NCI-H187 (cell line): ENCODE results near the gene TACC2.
"Not testable (repeated sequence)": the region's sequence is repeated elsewhere in the genome, so short reads cannot be mapped to it uniquely, and the experiment has no call there.

Source experiments
- DNase-seq, 2 experiments: peaks; one replicate each; lab custom pipeline; 2025; lab: John Stamatoyannopoulos, UW

Gene TACC2

DNA sequence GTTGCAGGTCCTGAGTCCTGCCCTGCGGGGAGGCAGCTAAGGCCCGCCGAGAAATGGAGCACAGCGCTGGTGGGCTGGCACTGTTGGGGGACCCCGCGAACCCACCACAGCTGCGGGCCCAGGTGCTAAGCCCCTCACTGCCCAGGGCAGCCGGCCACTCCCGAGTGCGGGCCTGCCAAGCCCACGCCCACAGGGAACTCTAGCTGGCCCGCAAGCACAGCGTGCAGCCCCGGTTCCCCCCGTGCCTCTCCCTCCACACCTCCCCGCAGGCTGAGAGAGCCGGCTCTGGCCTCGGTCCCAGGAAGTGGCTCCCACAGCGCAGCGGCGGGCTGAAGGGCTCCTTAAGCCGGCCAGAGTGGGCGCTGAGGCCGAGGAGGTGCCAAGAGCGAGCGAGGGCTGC is 10.5 kb upstream of the TACC2 start:
- DNase-seq, result no peak

- no peak for DNase-seq
Measured at GRCh38 chr10:121981346-121981745, 7.6 kb upstream of the TACC2 start.

GRCh38 chr10:121983852-121984251 is 5.1 kb upstream of the TACC2 start:
- no peak for DNase-seq

- no peak for DNase-seq
Measured at GRCh38 chr10:121984463-121984862, 4.5 kb upstream of the TACC2 start.

- DNase-seq, result no peak
Measured at GRCh38 chr10:121990015-121990677, 1.2 kb downstream of the TACC2 start.

DNA sequence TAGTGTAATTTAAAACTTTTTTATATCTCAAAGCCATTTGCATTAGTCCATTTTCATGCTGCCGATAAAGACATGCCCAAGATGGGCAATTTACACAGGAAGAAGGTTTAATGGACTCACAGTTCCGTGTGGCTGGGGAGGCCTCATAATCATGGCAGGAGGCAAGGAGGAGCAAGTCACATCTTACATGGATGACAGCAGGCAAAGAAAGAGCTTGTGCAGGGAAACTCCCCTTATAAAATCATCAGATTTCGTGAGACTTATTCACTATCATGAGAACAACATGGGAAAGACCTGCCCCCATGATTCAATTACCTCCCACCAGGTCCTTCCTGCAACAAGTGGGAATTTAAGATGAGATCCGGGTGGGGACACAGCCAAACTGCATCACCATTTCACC is 2.8 kb downstream of the TACC2 start:
- not testable (repeated sequence) for DNase-seq

DNA sequence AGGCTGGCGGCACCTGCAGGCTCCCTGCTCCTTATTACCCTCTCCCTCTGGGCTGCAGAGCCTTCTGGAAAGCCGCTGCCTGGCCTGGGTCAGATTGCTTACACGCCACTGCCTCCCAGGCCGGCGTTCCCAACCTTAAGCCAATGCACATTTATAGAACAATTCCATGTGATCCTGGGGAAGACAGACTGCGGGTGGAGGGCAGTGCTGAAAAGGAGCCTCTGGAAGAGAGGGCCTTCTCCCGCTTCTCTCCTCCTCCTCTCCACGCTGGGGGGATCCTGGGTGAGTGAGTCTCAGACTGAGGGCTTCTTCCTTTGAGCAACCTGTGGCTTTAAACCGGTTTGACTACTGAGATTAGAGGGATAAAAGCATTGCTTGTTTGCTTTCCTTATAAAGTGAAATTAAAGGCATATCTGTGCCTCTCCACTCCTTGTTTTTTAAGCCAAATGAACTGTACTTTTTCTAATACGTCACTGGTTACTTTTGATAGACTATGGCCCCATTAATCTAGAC is 5.5 kb downstream of the TACC2 start:
- no peak for DNase-seq

GRCh38 chr10:121998462-121998861 is 9.5 kb downstream of the TACC2 start:
- no peak for DNase-seq

DNA sequence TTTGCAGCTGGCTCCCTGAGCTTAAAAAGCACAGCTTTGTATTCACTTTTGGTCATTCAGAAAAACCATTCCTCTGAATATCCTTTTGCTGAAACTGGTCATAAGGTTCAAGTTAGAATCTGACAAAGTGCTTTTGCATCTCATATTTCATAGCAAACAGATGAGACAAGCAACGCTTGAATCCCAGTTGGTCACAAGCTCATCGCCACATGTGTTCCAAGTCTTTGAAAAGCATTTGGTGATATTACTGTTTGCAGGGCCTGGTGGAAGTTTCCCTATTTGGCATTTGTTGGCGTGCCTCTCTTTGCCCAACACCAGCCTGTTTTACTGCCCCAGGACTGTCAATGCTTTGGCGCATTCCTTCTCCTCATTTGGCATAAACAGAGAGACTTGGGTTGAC is 10.3 kb downstream of the TACC2 start:
- no peak for DNase-seq

- DNase-seq, result no peak
Measured at GRCh38 chr10:122001698-122002097, 12.7 kb downstream of the TACC2 start.

DNA sequence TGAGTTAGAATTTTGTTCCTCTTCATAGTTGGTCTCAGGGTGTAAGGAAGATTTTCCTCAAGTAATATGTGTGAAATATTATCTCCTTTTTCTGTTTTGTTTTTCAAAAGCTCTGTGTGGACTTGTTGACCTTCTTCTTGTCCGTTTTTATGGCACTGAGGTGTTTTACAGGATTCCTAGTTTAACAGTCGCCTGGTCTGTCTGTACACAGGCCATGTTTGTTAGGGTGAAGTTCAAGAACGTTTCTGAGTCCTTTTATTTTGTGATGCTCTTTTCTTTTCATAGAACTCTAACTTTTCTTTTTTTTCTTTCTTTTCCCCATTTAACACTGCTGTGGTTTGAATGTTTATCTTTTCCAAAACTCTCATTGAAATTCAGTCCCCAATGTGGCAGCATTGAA is 18.5 kb downstream of the TACC2 start:
- no peak for DNase-seq

DNA sequence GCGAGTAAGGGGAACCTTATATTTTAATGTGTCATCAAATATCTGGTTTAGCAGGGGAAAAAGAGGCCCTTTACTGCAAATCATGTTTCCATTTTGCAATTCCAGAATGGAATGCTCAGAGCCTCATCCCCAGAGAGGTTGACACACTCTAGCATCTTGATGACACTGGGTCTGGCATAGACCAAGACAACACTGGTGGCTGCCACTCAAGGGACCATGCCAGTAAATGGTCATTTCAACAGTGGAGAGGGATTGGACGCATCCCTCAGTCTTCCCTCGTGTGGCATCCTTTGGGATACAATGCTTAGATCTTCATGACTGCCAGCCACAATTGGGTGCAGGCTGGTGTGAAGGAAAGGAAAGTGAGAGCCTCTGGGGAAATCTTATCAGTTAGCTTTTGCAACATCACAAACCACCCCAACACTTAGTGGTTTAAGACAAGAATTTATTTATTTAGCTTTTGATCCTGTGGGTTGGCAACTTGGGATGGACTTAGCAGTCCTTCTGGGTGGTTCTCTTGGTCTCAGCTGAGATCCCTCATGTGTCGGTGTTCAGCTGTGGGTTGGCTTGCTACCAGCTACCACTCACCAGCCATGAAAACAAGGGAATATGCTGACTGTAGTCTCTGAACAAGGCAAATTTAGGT is 21.6 kb downstream of the TACC2 start:
- no peak for DNase-seq

DNA sequence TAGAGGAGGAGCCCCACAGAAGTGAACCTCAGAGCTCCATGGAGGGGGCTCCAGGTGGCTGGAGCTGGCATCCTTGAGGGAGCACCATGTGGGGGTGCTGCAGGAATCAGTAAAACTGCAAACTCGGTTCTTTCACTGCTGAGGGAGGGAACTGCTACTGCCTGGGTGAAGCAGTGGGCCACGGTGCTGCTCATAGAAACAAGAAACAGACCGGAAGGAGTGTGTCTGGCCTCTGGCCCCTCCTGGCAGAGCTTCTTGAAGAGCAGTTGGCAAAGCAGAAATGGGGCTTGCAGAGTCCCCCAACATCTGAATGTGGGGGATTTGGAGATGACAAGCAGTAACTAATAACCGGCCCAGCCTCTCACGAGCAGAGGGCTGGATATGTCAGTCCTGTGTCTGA is 23.8 kb downstream of the TACC2 start:
- no peak for DNase-seq

DNA sequence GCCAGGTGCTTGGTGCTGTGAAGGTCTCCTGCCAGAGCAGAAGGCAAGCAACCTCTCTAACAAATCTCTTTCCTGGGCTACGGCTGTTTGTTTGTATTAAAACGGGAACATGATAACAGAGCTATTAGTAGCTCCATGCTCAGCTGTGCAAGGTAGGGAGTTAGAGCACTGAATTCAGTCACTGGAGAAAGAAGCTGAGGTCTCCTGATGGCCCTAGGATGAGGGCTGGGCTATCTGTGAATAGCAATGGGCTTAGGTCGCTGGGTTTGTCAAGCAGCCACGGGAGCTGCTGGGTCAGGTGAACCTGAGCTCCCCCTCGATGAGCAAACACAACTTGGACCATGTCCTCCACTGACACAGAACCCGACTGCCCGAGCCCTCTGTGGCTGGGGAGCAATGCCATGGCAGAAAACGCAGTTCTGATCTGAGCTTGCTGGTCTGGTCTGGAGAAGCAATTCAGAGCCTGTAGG is 24.4 kb downstream of the TACC2 start:
- DNase-seq, result no peak

DNA sequence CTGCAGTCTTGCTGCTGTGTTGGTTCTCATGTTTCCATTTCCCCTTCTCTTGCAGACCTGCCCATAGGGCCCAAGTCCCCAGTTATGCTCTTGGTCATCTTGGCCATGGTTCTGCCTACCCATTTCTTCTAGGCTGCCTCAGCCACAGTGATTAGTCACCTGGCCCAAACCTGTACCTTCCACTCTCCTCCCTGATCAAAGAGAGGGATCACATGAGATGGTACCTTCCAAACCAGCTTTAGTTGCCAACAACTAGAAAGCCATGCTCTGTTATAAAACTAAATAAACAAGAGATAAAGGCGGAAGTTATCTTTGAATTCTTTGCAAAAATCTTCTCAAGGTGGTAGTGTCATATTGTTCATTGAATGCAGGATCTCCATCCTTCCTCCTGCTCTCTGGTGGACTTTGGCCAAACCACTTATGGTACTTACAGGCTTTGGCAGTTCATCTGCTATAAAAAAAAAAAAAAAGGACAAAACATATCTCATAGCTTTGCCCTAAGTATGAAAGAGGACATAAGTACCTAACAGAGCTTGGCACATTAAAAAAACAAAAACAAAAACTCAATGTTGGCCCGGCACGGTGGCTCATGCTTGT is 25.8 kb downstream of the TACC2 start:
- no peak for DNase-seq

- not testable (repeated sequence) for DNase-seq
Measured at GRCh38 chr10:122017926-122018325, 29.0 kb downstream of the TACC2 start.

DNA sequence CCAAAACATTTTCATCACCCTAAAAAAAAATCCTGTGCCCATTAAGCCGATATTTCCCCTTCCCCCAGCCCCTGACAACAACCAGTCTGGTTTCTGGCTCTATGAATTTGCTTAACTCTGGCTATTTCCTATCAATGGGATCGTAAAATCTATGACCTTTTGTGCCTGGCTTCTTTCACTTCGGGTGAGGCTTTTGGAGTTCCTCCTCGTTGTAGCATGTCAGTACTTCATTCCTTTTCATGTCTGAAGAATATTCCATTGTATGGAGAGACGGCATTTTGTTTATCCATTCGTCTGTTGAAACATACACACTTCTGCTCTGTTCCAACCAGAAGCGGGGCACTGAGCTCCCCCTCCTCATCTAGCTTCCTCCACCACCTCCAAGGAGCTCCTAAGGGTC is 29.5 kb downstream of the TACC2 start:
- no peak for DNase-seq

DNA sequence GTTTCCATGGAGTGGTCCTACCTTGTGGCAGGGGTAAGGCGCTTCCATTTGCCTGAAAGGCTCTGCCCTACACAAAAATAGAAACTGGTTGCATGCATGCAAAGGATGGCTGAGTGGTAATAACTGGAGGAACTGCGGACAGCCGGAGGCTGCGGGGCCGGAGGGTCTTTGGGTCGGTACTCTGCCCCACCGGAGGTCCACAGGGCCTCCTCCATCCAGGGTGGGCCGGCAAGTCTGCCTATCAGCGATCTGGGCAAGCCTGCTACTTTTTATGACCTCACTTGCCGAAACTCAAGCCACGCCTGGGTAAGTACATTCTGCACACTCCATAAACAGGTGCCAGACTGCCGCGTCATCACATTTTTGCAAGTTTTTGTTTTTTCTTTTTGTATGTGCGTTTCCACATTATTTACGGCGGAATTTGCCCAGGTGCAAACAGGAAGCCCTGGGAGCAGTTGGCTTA is 30.0 kb downstream of the TACC2 start:
- no peak for DNase-seq

DNA sequence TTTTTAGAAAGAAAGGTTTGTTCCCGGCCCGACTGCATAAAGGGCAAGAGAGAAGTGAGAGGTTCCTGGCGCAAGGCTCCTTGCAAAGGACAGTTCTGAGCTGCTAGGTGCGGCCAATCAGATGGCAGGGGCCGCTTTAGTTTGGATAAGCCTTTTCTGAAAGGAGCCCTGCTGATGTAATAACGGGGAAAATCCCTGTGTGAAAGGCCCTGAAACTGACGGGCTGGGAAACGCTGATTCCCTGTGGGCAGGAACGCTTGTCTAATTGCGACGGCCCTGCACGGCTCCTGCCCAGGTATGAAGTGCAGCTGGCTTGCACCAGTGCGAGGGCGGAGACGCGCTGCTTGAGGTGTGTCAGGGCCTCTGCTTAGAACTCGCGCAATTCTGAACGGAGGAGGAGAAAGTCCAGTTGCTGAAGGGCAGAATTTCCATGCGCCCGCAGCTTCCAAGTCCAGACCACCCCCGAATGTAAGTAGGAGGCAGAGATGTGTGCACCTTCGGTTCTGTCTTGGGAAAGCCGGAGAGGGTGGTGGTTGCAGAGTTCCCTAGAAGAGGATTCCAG is 30.5 kb downstream of the TACC2 start:
- no peak for DNase-seq

DNA sequence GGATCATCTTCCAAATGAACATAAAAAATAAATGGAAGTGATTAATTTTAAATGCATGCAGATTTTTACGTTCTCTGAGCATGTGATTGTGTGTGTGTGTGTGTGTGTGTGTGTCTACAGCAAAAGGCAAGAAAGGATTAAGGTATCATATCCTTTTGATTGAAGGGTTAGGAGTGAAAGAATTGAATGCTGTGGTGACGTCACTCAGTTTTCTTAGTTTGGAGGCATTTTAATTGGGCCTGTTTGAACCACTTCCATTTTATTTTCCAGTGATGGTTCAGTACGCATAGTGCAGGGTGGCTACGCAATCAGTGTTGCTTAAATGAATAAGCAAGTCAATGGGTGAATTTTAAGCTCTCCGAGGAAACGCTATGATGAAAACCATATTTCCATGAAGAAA is 31.3 kb downstream of the TACC2 start:
- DNase-seq, result no peak

DNA sequence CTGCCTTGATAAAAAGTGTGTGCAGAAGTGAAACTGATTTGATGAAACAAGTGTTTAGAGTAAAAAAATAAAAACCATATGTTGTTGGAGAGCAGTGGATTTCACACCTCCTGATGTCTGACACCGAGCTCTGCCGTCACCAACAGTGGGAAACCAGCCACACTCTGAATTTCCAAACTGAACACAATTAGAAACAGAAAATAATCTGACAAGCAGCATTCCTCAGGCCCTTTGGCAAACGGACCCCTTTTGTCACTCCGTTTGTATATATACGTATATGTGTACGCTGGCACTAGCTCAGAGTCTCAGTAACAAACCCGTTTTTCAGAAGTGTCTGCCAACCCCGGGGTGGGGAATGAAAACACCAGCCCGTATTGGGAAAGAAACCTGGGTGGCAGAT is 32.4 kb downstream of the TACC2 start:
- no peak for DNase-seq

DNA sequence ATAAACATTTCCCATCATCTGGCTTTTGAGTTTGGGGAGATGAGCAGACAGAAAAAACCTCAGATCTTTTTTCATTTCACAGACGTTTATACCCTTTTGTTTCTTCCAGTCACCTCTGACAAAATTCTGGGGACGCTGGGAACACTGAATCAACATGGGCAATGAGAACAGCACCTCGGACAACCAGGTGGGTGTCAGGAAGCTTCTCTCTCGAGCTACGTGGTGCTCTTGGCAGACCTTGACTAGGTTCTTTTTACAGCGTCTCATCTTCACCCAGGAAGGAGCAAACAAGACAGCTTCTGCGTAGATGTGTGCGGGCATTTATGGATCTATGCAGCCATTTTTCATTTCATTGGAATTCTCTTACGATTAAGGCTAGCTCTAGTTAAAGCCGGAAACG is 32.9 kb downstream of the TACC2 start:
- no peak for DNase-seq

DNA sequence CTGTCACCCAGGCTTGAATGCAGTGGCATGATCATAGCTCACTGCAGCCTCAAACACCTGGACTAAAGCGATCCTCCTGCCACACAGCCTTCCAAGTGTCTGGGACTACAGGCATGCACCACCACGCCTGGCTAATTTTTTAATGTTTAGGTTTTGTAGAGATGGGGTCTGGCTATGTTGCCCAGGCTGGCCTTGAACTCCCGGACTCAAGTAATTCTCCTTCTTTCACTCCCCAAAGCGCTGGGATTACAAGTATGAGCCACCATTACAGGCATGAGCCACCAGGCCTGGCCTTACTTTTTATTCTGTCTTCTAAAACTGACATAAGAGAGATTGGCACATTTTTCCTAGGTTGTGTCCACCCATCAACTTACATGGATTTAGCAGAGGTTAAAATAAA is 33.3 kb downstream of the TACC2 start:
- no peak for DNase-seq
